ENCODE measurements around the gene ARPP21. TPM values are rescaled to one million over a fixed set of nuclear protein-coding genes. Genes with fewer than 3 reads are reported as not detected.
"Not testable (repeated sequence)": the region's sequence is repeated elsewhere in the genome, so short reads cannot be mapped to it uniquely, and the experiment has no call there.

The ARPP21 gene
- polyA plus RNA-seq, 1 of the 3 experiments (the other 2 are of a cell fraction), result 1.6 TPM

DNA sequence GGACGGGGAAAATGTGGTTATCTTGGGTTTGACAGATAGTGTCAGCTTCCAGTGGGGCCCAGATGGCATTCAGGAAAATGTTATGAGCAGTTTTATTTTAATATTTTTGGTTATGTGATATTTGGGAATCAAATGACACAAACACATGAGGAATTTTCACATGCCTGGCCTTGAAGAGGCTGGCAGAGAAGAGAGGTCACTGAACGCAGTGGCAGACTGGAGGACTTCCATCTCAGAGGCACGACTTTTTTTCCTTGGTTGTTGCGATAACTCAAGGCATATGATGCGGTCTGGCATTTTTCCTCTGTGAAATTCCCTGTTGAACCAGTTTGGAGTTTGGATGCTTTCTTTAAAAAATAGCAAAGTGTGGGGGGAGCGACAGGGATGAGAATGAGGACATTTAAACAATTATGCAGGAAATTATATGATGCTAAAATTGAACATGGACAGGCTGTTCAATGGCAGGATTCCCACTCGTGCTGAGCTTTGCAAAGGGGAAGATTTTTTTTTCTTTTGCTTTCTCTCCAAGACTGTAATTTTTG lies 36.9 kb upstream of the ARPP21 start:
- no peaks in the 10 kb centered on the region; a peak in 2 of 4 replicates for H3K4me1 ChIP-seq (ENCODE audit: control insufficient read depth in 1 of 2, insufficient read depth in 2 of 2, low read depth in 1 of 2, low read length in 1 of 2)
- no peaks in the 10 kb centered on the region for H3K79me2 ChIP-seq (ENCODE audit: insufficient read depth)
- no peak overlapping the region for H3K4me2 ChIP-seq
- no peak for DNase-seq
- TF ChIP-seq PBX3 (IDR thresholded peaks at IDR 0.05), result no peak
- no peaks in the 10 kb centered on the region for H4K20me1 ChIP-seq (ENCODE audit: insufficient read depth)
- POLR2A ChIA-PET, result no interaction called here
- CTCF ChIA-PET, result interaction anchor here (0.7 to 1.5 kb wide), 2 partner anchors 16 to 95 kb away, joined by 3 to 4 read pairs; no protein-coding TSS in a partner anchor
- H2AFZ ChIP-seq (ENCODE audit: low read depth), result no peak overlapping the region
- H3K4me3 ChIP-seq (ENCODE audit: low read depth in 2 of 2, low read length in 1 of 2), result no peak overlapping the region
- no peaks in the 10 kb centered on the region for H3K27me3 ChIP-seq (ENCODE audit: insufficient read depth)
- WGBS (ENCODE audit: low lambda C conversion rate), result 50% methylated on average over 7 of the region's 7 CpGs
- no peak overlapping the region for H3K9ac ChIP-seq
- no peaks in the 10 kb centered on the region for H3F3A ChIP-seq (replicated peaks; ENCODE audit: insufficient read depth)
- H3K27ac ChIP-seq (ENCODE audit: low read depth in 2 of 2, low read length in 1 of 2), result no peak overlapping the region
- no peaks in the 10 kb centered on the region for H3K36me3 ChIP-seq (replicated peaks in 1 of 2; ENCODE audit: control insufficient read depth in 1 of 2, insufficient read depth in 2 of 2, low read length in 1 of 2)
- H3K9me2 ChIP-seq, result no peaks in the 10 kb centered on the region
- H3K9me3 ChIP-seq, result peaks cover 4% of the 10 kb centered on the region; the same call in 1 of the 2 replicates

DNA sequence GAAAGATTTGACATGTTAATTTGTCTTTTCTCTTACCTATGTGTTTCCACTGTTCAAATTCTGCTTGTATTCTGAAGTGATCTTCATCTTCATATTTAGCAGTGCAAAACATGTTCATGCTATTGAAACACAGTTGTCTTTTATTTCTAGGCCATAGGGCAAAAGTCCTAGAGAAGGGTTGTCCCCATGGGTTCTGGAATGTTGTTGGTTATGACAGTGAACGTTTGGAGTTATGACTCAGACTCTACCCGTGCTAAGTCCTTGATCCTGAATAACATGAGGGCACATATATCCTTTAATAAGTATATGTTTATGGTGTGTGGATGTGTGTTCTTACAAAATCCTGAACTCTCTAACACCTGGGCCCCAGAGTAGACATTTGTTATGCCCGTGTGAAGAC lies 23.0 kb upstream of the ARPP21 start:
- 51% methylated on average over 3 of the region's 3 CpGs for WGBS (ENCODE audit: low lambda C conversion rate)
- Histone ChIP-seq H3F3A (replicated peaks; ENCODE audit: insufficient read depth) (no peaks in the 10 kb centered on the region), H2AFZ (ENCODE audit: low read depth) (no peak overlapping the region), H3K36me3 (replicated peaks in 1 of 2; ENCODE audit: control insufficient read depth in 1 of 2, insufficient read depth in 2 of 2, low read length in 1 of 2) (no peaks in the 10 kb centered on the region), H3K4me3 (ENCODE audit: low read depth in 2 of 2, low read length in 1 of 2) (no peak overlapping the region), H3K4me1 (ENCODE audit: control insufficient read depth in 1 of 2, insufficient read depth in 2 of 2, low read depth in 1 of 2, low read length in 1 of 2) (no peaks in the 10 kb centered on the region), H3K9me2 (no peaks in the 10 kb centered on the region), H3K79me2 (ENCODE audit: insufficient read depth) (no peaks in the 10 kb centered on the region), H4K20me1 (ENCODE audit: insufficient read depth) (no peaks in the 10 kb centered on the region), H3K4me2 (no peak overlapping the region), H3K27ac (ENCODE audit: low read depth in 2 of 2, low read length in 1 of 2) (no peak overlapping the region), H3K9ac (no peak overlapping the region), H3K9me3 (no peaks in the 10 kb centered on the region), H3K27me3 (ENCODE audit: insufficient read depth) (no peaks in the 10 kb centered on the region)
- ChIA-PET CTCF (no interaction called here), POLR2A (no interaction called here)
- TF ChIP-seq SIN3A (IDR thresholded peaks at IDR 0.05; ENCODE audit: borderline replicate concordance, low read depth, low read length) (no peak), CHD2 (IDR thresholded peaks at IDR 0.05; ENCODE audit: low read length, partially characterized antibody) (no peak), FOSL2 (IDR thresholded peaks at IDR 0.05; ENCODE audit: borderline replicate concordance, low read depth) (no peak), MAX (IDR thresholded peaks at IDR 0.05; ENCODE audit: low read depth) (no peak), YY1 (IDR thresholded peaks at IDR 0.05; ENCODE audit: low read depth) (no peak)
- TF ChIP-seq, protein P1, sequence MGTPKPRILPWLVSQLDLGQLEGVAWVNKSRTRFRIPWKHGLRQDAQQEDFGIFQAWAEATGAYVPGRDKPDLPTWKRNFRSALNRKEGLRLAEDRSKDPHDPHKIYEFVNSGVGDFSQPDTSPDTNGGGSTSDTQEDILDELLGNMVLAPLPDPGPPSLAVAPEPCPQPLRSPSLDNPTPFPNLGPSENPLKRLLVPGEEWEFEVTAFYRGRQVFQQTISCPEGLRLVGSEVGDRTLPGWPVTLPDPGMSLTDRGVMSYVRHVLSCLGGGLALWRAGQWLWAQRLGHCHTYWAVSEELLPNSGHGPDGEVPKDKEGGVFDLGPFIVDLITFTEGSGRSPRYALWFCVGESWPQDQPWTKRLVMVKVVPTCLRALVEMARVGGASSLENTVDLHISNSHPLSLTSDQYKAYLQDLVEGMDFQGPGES (IDR thresholded peaks at IDR 0.05; ENCODE audit: low read depth, low read length), result no peak
- DNase-seq, result no peak

GRCh38 chr3:35617370-35617769 lies 22.0 kb upstream of the ARPP21 start:
- 96% methylated on average over 1 of the region's 1 CpG for WGBS (ENCODE audit: low lambda C conversion rate)

DNA sequence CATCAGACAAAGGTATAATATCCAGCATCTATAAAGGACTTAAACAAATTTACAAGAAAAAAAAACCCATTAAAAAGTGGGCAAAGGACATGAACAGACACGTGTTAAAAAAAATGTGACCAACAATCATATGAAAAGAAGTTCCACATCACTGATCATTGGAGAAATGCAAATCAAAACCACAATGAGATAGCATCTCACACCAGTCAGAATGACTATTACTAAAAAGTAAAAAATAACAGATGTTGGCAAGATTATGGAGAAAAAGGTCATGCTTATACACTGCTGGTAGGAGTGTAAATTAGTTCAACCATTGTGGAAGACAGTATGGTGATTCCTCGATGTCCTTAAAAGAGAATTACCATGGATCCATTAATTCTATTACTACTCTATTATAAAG lies 19.1 kb upstream of the ARPP21 start:
- POLR2A ChIA-PET; H3K4me3 ChIP-seq (ENCODE audit: low read depth in 2 of 2, low read length in 1 of 2); H3K4me1 ChIP-seq (ENCODE audit: control insufficient read depth in 1 of 2, insufficient read depth in 2 of 2, low read depth in 1 of 2, low read length in 1 of 2); CTCF ChIA-PET; H3K36me3 ChIP-seq (replicated peaks in 1 of 2; ENCODE audit: control insufficient read depth in 1 of 2, insufficient read depth in 2 of 2, low read length in 1 of 2); H3K9ac ChIP-seq; DNase-seq; H3K27me3 ChIP-seq (ENCODE audit: insufficient read depth); H3K9me2 ChIP-seq; H3F3A ChIP-seq (replicated peaks; ENCODE audit: insufficient read depth); H3K27ac ChIP-seq (ENCODE audit: low read depth in 2 of 2, low read length in 1 of 2); H2AFZ ChIP-seq (ENCODE audit: low read depth); H3K79me2 ChIP-seq (ENCODE audit: insufficient read depth); H3K9me3 ChIP-seq; H3K4me2 ChIP-seq; H4K20me1 ChIP-seq (ENCODE audit: insufficient read depth): not testable (repeated sequence)
- WGBS (ENCODE audit: low lambda C conversion rate), result 55% methylated on average over 2 of the region's 2 CpGs

More at GRCh38 chr3:35617370-35617769, 22.0 kb upstream of the ARPP21 start:
- no peak overlapping the region for H2AFZ ChIP-seq (ENCODE audit: low read depth)
- H3K4me1 ChIP-seq (ENCODE audit: control insufficient read depth in 1 of 2, insufficient read depth in 2 of 2, low read depth in 1 of 2, low read length in 1 of 2), result no peaks in the 10 kb centered on the region
- H3F3A ChIP-seq (replicated peaks; ENCODE audit: insufficient read depth), result no peaks in the 10 kb centered on the region
- no peaks in the 10 kb centered on the region for H3K79me2 ChIP-seq (ENCODE audit: insufficient read depth)
- H3K9ac ChIP-seq, result no peak overlapping the region
- ChIA-PET POLR2A (no interaction called here), CTCF (no interaction called here)
- no peak overlapping the region for H3K27ac ChIP-seq (ENCODE audit: low read depth in 2 of 2, low read length in 1 of 2)
- no peak for TF ChIP-seq TEAD4 (IDR thresholded peaks at IDR 0.05; ENCODE audit: borderline replicate concordance, insufficient read depth)
- no peak for TF ChIP-seq PBX3 (IDR thresholded peaks at IDR 0.05)
- H3K9me2 ChIP-seq, result no peaks in the 10 kb centered on the region
- no peaks in the 10 kb centered on the region for H3K36me3 ChIP-seq (replicated peaks in 1 of 2; ENCODE audit: control insufficient read depth in 1 of 2, insufficient read depth in 2 of 2, low read length in 1 of 2)
- no peaks in the 10 kb centered on the region for H3K27me3 ChIP-seq (ENCODE audit: insufficient read depth)
- no peak for DNase-seq
- H3K9me3 ChIP-seq, result no peaks in the 10 kb centered on the region
- no peak overlapping the region for H3K4me3 ChIP-seq (ENCODE audit: low read depth in 2 of 2, low read length in 1 of 2)
- no peak overlapping the region for H3K4me2 ChIP-seq
- no peaks in the 10 kb centered on the region for H4K20me1 ChIP-seq (ENCODE audit: insufficient read depth)

Measured in SK-N-SH (cell line).